Measurements from ENCODE around the gene MED13. TPM values are rescaled to one million over a fixed set of nuclear protein-coding genes. Genes with fewer than 3 reads are reported as not detected.

MED13 gene
- total and polyA plus RNA-seq, 9 of the 15 experiments (the other 6 are each of a cell fraction or from before 2014, with no cell fraction given) = 5.4 to 48.4 (median 28.2) TPM

GRCh38 chr17:62062302-62062701 lies 2.8 kb downstream of the MED13 start (continued):
- TF ChIP-seq ZBTB40 (IDR thresholded peaks at IDR 0.05) (0 out of 2 replicates have a peak, but pooled peaks have one; percentile 11), ZBTB40 (CRISPR knock-in tag; IDR thresholded peaks at IDR 0.05) (no peak), ZNF253 (CRISPR knock-in tag; conservative IDR thresholded peaks at IDR 0.05) (no peak), HBP1 (CRISPR knock-in tag; IDR thresholded peaks at IDR 0.05) (peak; percentile 35; the same call in 1 of the 2 replicates), NR4A1 (CRISPR knock-in tag; IDR thresholded peaks at IDR 0.05) (no peak), NR4A1 (tag; IDR thresholded peaks at IDR 0.05) (no peak), PTRF (tag; IDR thresholded peaks at IDR 0.05) (no peak), SREBF1 (IDR thresholded peaks at IDR 0.05; ENCODE audit: borderline replicate concordance, low read depth, low read length) (no peak), ZEB2 (IDR thresholded peaks at IDR 0.05) (no peak), MEF2A (IDR thresholded peaks at IDR 0.05; ENCODE audit: control insufficient read depth, low read depth, low read length) (peak; percentile 90), POLR2AphosphoS2 (IDR thresholded peaks at IDR 0.05; ENCODE audit: low read length) (no peak), RBFOX2 (IDR thresholded peaks at IDR 0.05; ENCODE audit: low read depth, low read length) (0 out of 2 replicates have a peak, but pooled peaks have one; percentile 28), ZNF592 (IDR thresholded peaks at IDR 0.05) (no peak), THRAP3 (IDR thresholded peaks at IDR 0.05; ENCODE audit: borderline replicate concordance) (0 out of 2 replicates have a peak, but pooled peaks have one; percentile 57)
